H1 (cell line): ENCODE data around the gene HIVEP2. TPM values are rescaled to one million over a fixed set of nuclear protein-coding genes. Genes with fewer than 3 reads are reported as not detected.

Source experiments
- CTCF ChIA-PET: fragments of 300-600 bp; sonication (Branson Sonifier 250); formaldehyde crosslinking; loops from one replicate; lab custom pipeline; 2021; ENCODE audit not compliant: partially characterized antibody; lab: Charles Lee
- POLR2A ChIA-PET: fragments of 300-600 bp; sonication (Branson Sonifier 250); formaldehyde crosslinking; loops from one replicate; lab custom pipeline; 2021; ENCODE audit warnings: inconsistent platforms; ENCODE audit not compliant: partially characterized antibody; lab: Charles Lee
- DNase-seq, 2 experiments: peaks; one replicate each; pipeline versions ENCODE4 v3.0.0 to v3.0.0-alpha.2; 2010 to 2022; ENCODE audit warnings: low spot score in 2 of 2, low read depth in 1 of 2, mixed read lengths in 1 of 2
- FAIRE-seq: peaks from 2 replicates; lab custom pipeline; 2011; peaks lifted over from hg19 to GRCh38; lab: Jason Lieb, UNC
- H2AFZ ChIP-seq: 2 replicates; pipeline ENCODE4 v1.8.1; 2012; ENCODE audit warnings: low read length, inconsistent platforms
- H2AK5ac ChIP-seq: 2 replicates; pipeline ENCODE4 v1.6.1; 2013; ENCODE audit warnings: low read depth, low read length
- H2BK120ac ChIP-seq: replicated peaks from 2 replicates; pipeline ENCODE3; 2013; ENCODE audit warnings: low read depth, low read length, inconsistent platforms
- H2BK12ac ChIP-seq: 2 replicates; pipeline ENCODE4 v1.6.1; 2013; ENCODE audit warnings: low read depth, low read length
- H2BK15ac ChIP-seq: 2 replicates; pipeline ENCODE4 v1.6.1; 2013; ENCODE audit warnings: low read length
- H2BK20ac ChIP-seq: 2 replicates; pipeline ENCODE4 v1.6.1; 2013; ENCODE audit warnings: low read length
- H2BK5ac ChIP-seq: 2 replicates; pipeline ENCODE4 v1.6.1; 2013; ENCODE audit warnings: low read depth, low read length
- H3K14ac ChIP-seq: 2 replicates; pipeline ENCODE4 v1.6.1; 2013; ENCODE audit warnings: inconsistent platforms; ENCODE audit not compliant: insufficient read length
- H3K18ac ChIP-seq: 2 replicates; pipeline ENCODE4 v1.6.1; 2013; ENCODE audit warnings: low read length; ENCODE audit errors: extremely low read depth
- H3K23ac ChIP-seq: 2 replicates; pipeline ENCODE4 v1.6.1; 2013; ENCODE audit warnings: inconsistent platforms; ENCODE audit not compliant: insufficient read length
- H3K23me2 ChIP-seq: 2 replicates; pipeline ENCODE4 v1.6.1; 2013; ENCODE audit warnings: low read depth, low read length
- H3K27ac ChIP-seq: 2 replicates; pipeline ENCODE4 v1.6.1; 2011; ENCODE audit warnings: low read depth, low read length, inconsistent platforms
- H3K27me3 ChIP-seq, 4 experiments: replicated peaks in 1 of 4; 1 replicate in 1 of 4; 2 replicates in 3 of 4; pipeline versions ENCODE4 v1.6.1 to v1.8.1; 2011 to 2013; ENCODE audit warnings: low read length in 3 of 4, mild to moderate bottlenecking in 3 of 4, inconsistent platforms in 2 of 4, mixed read lengths in 2 of 4, moderate library complexity in 1 of 4; ENCODE audit not compliant: control insufficient read depth in 3 of 4, insufficient read depth in 3 of 4; ENCODE audit errors: extremely low read depth in 1 of 4
- H3K36me3 ChIP-seq, 4 experiments: 2 replicates each; pipeline versions ENCODE4 v1.6.1 to v1.8.1; 2011 to 2013; ENCODE audit warnings: mild to moderate bottlenecking in 4 of 4, low read length in 3 of 4, moderate library complexity in 2 of 4, control low read depth in 1 of 4, inconsistent platforms in 1 of 4; ENCODE audit not compliant: insufficient read depth in 4 of 4, control insufficient read depth in 2 of 4
- H3K4ac ChIP-seq: replicated peaks from 2 replicates; pipeline ENCODE3; 2013; ENCODE audit warnings: low read length, low read depth, mixed read lengths, inconsistent platforms; ENCODE audit not compliant: insufficient read length
- H3K4me1 ChIP-seq, 4 experiments: replicated peaks in 1 of 4; 1 replicate in 1 of 4; 2 replicates in 3 of 4; pipeline versions ENCODE4 v1.6.1 to v1.8.1; 2011 to 2013; ENCODE audit warnings: low read length in 3 of 4, inconsistent platforms in 2 of 4, mixed read lengths in 1 of 4; ENCODE audit not compliant: insufficient read depth in 4 of 4, control insufficient read depth in 3 of 4
- H3K4me2 ChIP-seq, 2 experiments: 2 replicates each; pipeline versions ENCODE4 v1.6.1 to v1.8.1; 2011 to 2013; ENCODE audit warnings: low read depth in 2 of 2, low read length in 2 of 2, control low read depth in 1 of 2, inconsistent platforms in 1 of 2, mild to moderate bottlenecking in 1 of 2; ENCODE audit not compliant: insufficient read depth in 1 of 2
- H3K4me3 ChIP-seq, 4 experiments: fragments of 200-600, 300-600 bp in 1 of 4; sonication (generic), shearing (Covaris generic), sonication (Bioruptor Twin) in 1 of 4; 2 replicates each; pipeline versions ENCODE4 v1.5.1 to v1.8.1; 2011 to 2016; ENCODE audit warnings: low read length in 4 of 4, low read depth in 3 of 4, control low read depth in 2 of 4, inconsistent platforms in 2 of 4, mild to moderate bottlenecking in 2 of 4, mixed read lengths in 1 of 4, moderate library complexity in 1 of 4; ENCODE audit not compliant: insufficient read depth in 2 of 4; ENCODE audit errors: extremely low read depth in 1 of 4
- H3K56ac ChIP-seq: replicated peaks from 2 replicates; pipeline ENCODE3; 2013; ENCODE audit warnings: low read depth, mild to moderate bottlenecking, mixed read lengths, low read length, inconsistent platforms; ENCODE audit not compliant: insufficient read length
- H3K79me1 ChIP-seq: 2 replicates; pipeline ENCODE4 v1.6.1; 2013; ENCODE audit warnings: low read depth, low read length, control low read depth
- H3K79me2 ChIP-seq, 2 experiments: 2 replicates each; pipeline versions ENCODE4 v1.6.1 to v1.8.1; 2012 to 2013; ENCODE audit warnings: low read length in 2 of 2, mild to moderate bottlenecking in 2 of 2, inconsistent platforms in 1 of 2; ENCODE audit not compliant: insufficient read depth in 2 of 2, control insufficient read depth in 1 of 2
- H3K9ac ChIP-seq, 4 experiments: replicated peaks in 1 of 4; 1 replicate in 1 of 4; 2 replicates in 3 of 4; pipeline versions ENCODE4 v1.6.1 to v1.8.1; 2011 to 2013; ENCODE audit warnings: low read depth in 3 of 4, low read length in 3 of 4, control low read depth in 2 of 4, mild to moderate bottlenecking in 2 of 4, moderate library complexity in 2 of 4, inconsistent platforms in 1 of 4; ENCODE audit errors: extremely low read depth in 1 of 4
- H3K9me3 ChIP-seq, 2 experiments: 2 replicates each; pipeline versions ENCODE4 v1.6.1 to v1.8.1; 2012 to 2013; ENCODE audit warnings: mild to moderate bottlenecking in 2 of 2, moderate library complexity in 2 of 2, control low read depth in 1 of 2, inconsistent platforms in 1 of 2, low read depth in 1 of 2, low read length in 1 of 2, mixed read lengths in 1 of 2; ENCODE audit not compliant: insufficient read depth in 2 of 2
- H4K20me1 ChIP-seq, 2 experiments: replicated peaks in 1 of 2; 2 replicates each; pipeline versions ENCODE3 to v1.8.1; 2011 to 2013; ENCODE audit warnings: inconsistent platforms in 2 of 2, low read length in 2 of 2, mild to moderate bottlenecking in 1 of 2; ENCODE audit not compliant: insufficient read depth in 2 of 2, control insufficient read depth in 1 of 2
- H4K5ac ChIP-seq: 2 replicates; pipeline ENCODE4 v1.6.1; 2013; ENCODE audit warnings: low read length, low read depth, mixed read lengths, inconsistent platforms; ENCODE audit not compliant: insufficient read length
- H4K8ac ChIP-seq: 2 replicates; pipeline ENCODE4 v1.8.0; 2013; ENCODE audit warnings: mild to moderate bottlenecking, moderate library complexity, low read length, inconsistent platforms; ENCODE audit not compliant: insufficient read depth; ENCODE audit errors: extremely low read depth
- H4K91ac ChIP-seq: replicated peaks from 2 replicates; pipeline ENCODE3; 2013; ENCODE audit warnings: low read length, mixed read lengths, inconsistent platforms; ENCODE audit not compliant: insufficient read length
- ASH2L ChIP-seq: fragments of 200-600, 300-600 bp; sonication (generic); IDR thresholded peaks from one replicate; pipeline ENCODE4 v1.7.1; 2017; ENCODE audit warnings: low read length
- ATF3 ChIP-seq: IDR thresholded peaks from 2 replicates; pipeline ENCODE4 v1.6.1; 2011; ENCODE audit warnings: low read depth, mild to moderate bottlenecking, low read length; ENCODE audit not compliant: insufficient read depth
- BCL11A ChIP-seq, 2 experiments: IDR thresholded peaks; one replicate each; pipeline ENCODE4 v1.6.1; 2011; ENCODE audit warnings: low read depth in 2 of 2, low read length in 2 of 2, mild to moderate bottlenecking in 2 of 2
- CHD2 ChIP-seq: IDR thresholded peaks from 2 replicates; pipeline ENCODE4 v1.6.1; 2012; ENCODE audit warnings: low read length, improper control_type of control experiment
- CTBP2 ChIP-seq: IDR thresholded peaks from 2 replicates; pipeline ENCODE4 v1.7.0; 2011; ENCODE audit warnings: borderline replicate concordance, mild to moderate bottlenecking, moderate library complexity, mixed read lengths, low read length; ENCODE audit not compliant: insufficient read depth, insufficient read length
- GABPA ChIP-seq: IDR thresholded peaks from 2 replicates; pipeline ENCODE4 v1.6.1; 2011; ENCODE audit warnings: mild to moderate bottlenecking, low read length, moderate library complexity, borderline replicate concordance; ENCODE audit not compliant: insufficient read depth
- MAX ChIP-seq: IDR thresholded peaks from 2 replicates; pipeline ENCODE4 v1.6.1; 2012; ENCODE audit warnings: inconsistent platforms
- POLR2A ChIP-seq, 2 experiments: IDR thresholded peaks; 1 replicate in 1 of 2; 2 replicates in 1 of 2; pipeline ENCODE4 v1.6.1; 2011; ENCODE audit warnings: low read depth in 2 of 2, low read length in 2 of 2, mild to moderate bottlenecking in 2 of 2; ENCODE audit errors: control extremely low read depth in 1 of 2
- RNF2 ChIP-seq: fragments of 200-900, 300-1000 bp; sonication (generic); IDR thresholded peaks from 2 replicates; pipeline ENCODE4 v1.7.1; 2016; ENCODE audit warnings: borderline replicate concordance, low read depth, mild to moderate bottlenecking, antibody characterized with exemption, low read length; ENCODE audit not compliant: poor library complexity, severe bottlenecking; ENCODE audit errors: missing control alignments
- RXRA ChIP-seq: IDR thresholded peaks from 2 replicates; pipeline ENCODE4 v1.6.1; 2011; ENCODE audit warnings: low read depth, mild to moderate bottlenecking, low read length, moderate library complexity; ENCODE audit not compliant: insufficient read depth
- SP1 ChIP-seq: IDR thresholded peaks from 2 replicates; pipeline ENCODE4 v1.6.1; 2011; ENCODE audit warnings: low read depth, low read length
- TEAD4 ChIP-seq: IDR thresholded peaks from 2 replicates; pipeline ENCODE4 v1.6.1; 2012; ENCODE audit warnings: low read depth, low read length, inconsistent platforms, mixed read lengths
- WGBS, 2 experiments: shearing (Covaris generic) in 1 of 2; methylation state at CpG; one replicate each; pipeline versions ENCODE4 v1.1.6 to v1.1.7; 2013 to 2015; ENCODE audit warnings: low lambda C conversion rate in 2 of 2, mixed read lengths in 2 of 2, inconsistent platforms in 1 of 2, low coverage in 1 of 2, missing lambda C conversion rate in 1 of 2; ENCODE audit not compliant: insufficient replicate concordance in 2 of 2, insufficient coverage in 1 of 2, insufficient read length in 1 of 2; ENCODE audit errors: extremely low coverage in 1 of 2, missing lambda C conversion rate in 1 of 2; 5-methylcytosine and 5-hydroxymethylcytosine counted together
- polyA plus RNA-seq, 7 experiments: library from polyadenylated mRNA; depleted of rRNA in 3 of 7; stranded (reverse) in 5 of 7; unstranded in 2 of 7; fragments of >200 nt in 5 of 7; fragments of 200-250 nt in 2 of 7; gene quantifications; 1 replicate in 5 of 7; 2 replicates in 1 of 7; 4 replicates in 1 of 7; pipeline versions ENCODE4 v1.2.1 to v1.2.3, GENCODE V29; 2011 to 2013; ENCODE audit warnings: missing spikeins in 2 of 7, mixed read lengths in 2 of 7
- total RNA-seq: library from RNA; stranded (reverse); fragmentation: NEBNext Ultra II Directional; extraction: Animal tissue kit (Norgen Biotek cat#: 25700); gene quantifications from 2 replicates; pipeline ENCODE4 v1.2.1, GENCODE V29; 2021

The HIVEP2 gene
- total and polyA plus RNA-seq, 2 of the 8 experiments (the other 6 are each of a cell fraction or from before 2014, with no cell fraction given), result 2.2 to 6.1 TPM

GRCh38 chr6:142914937-142915697, 29.9 kb downstream of the HIVEP2 start:
- H3K9me3 ChIP-seq, result peaks cover 3 to 8% of the 10 kb centered on the region in 2 experiments
- no peak overlapping the region for H2AK5ac ChIP-seq
- H3K9ac ChIP-seq, result no peak overlapping the region
- no peaks in the 10 kb centered on the region for H3K79me1 ChIP-seq
- FAIRE-seq (no peak), DNase-seq (no peak)
- no peak overlapping the region for H3K14ac ChIP-seq
- H2BK5ac ChIP-seq, result no peak overlapping the region
- no peak overlapping the region for H3K4ac ChIP-seq
- no peak overlapping the region for H3K4me3 ChIP-seq
- ChIA-PET POLR2A (no interaction called here), CTCF (no interaction called here)
- H3K27ac ChIP-seq, result no peak overlapping the region
- no peak overlapping the region for H4K8ac ChIP-seq
- H3K18ac ChIP-seq, result no peak overlapping the region
- no peak overlapping the region for H2BK120ac ChIP-seq
- H3K23ac ChIP-seq, result no peak overlapping the region
- peaks cover 0 to 5% (median 0%) of the 10 kb centered on the region in 4 experiments; a peak in 1 of 8 replicates for H3K36me3 ChIP-seq
- no peak overlapping the region for H2BK15ac ChIP-seq
- H4K5ac ChIP-seq, result no peak overlapping the region
- peaks cover 0 to 9% (median 7%) of the 10 kb centered on the region in 4 experiments; a peak in 4 of 7 replicates for H3K4me1 ChIP-seq
- no peak overlapping the region for H2AFZ ChIP-seq
- H4K91ac ChIP-seq, result no peak overlapping the region
- H2BK12ac ChIP-seq, result peak overlapping the region; percentile 44; the same call in 1 of the 2 replicates
- H3K27me3 ChIP-seq, result no peaks in the 10 kb centered on the region
- 94% methylated on average over 2 of the region's 2 CpGs; no CpG with 5 or more reads in 1 of the 2 experiments for WGBS, 2 experiments
- H3K23me2 ChIP-seq, result no peaks in the 10 kb centered on the region; the same call in 1 of the 2 replicates
- no peak overlapping the region for H3K4me2 ChIP-seq
- H4K20me1 ChIP-seq, result no peaks in the 10 kb centered on the region
- peaks cover 0 to 11% of the 10 kb centered on the region in 2 experiments; a peak in 2 of 4 replicates for H3K79me2 ChIP-seq
- H2BK20ac ChIP-seq, result no peak overlapping the region
- H3K56ac ChIP-seq, result peak overlapping the region; percentile 17
- no peak for TF ChIP-seq BCL11A (IDR thresholded peaks at IDR 0.05; ENCODE audit: low read depth in 2 of 2, low read length in 2 of 2)
- no peak for TF ChIP-seq ATF3
- no peak for TF ChIP-seq MAX
- TF ChIP-seq RXRA, result no peak
- no peak for TF ChIP-seq TEAD4
- TF ChIP-seq SP1, result no peak
- no peak for TF ChIP-seq ASH2L
- TF ChIP-seq RNF2, result no peak
- TF ChIP-seq GABPA, result no peak
- no peak for TF ChIP-seq POLR2A (IDR thresholded peaks at IDR 0.05; ENCODE audit: control extremely low read depth in 1 of 2, low read depth in 2 of 2, low read length in 2 of 2)
- TF ChIP-seq CHD2, result no peak
- TF ChIP-seq CTBP2, result no peak
